ENCODE data around the gene NPC2. TPM values are rescaled to one million over a fixed set of nuclear protein-coding genes. Genes with fewer than 3 reads are reported as not detected.
A peak's percentile ranks its signal among the peaks of the same experiment; 100 is the strongest.

The NPC2 gene
- total RNA-seq, 1 experiment from 2014 or later: 141 TPM

GRCh38 chr14:74517731-74518130, 24.6 kb upstream of the NPC2 start:
- no peaks in the 10 kb centered on the region for H3K36me3 ChIP-seq (ENCODE audit: control insufficient read depth, insufficient read depth, low read length)
- in situ Hi-C loops (cut with HindIII; ENCODE audit: low pct_unique_long_range_greater_than_20kb, low sequenced_read_pairs): no loop called here
- CTCF ChIA-PET: no interaction called here

GRCh38 chr14:74516451-74517160, 23.5 kb upstream of the NPC2 start:
- DNase-seq (ENCODE audit: low read depth, low spot score) (no peak), ATAC-seq (peak; percentile 36; the same call in 1 of the 2 replicates)
- H3K36me3 ChIP-seq (ENCODE audit: control insufficient read depth, insufficient read depth, low read length): no peaks in the 10 kb centered on the region
- no peaks in the 10 kb centered on the region for H3K4me1 ChIP-seq (ENCODE audit: control insufficient read depth, insufficient read depth, low read length)
- TF ChIP-seq TCF7L2 (IDR thresholded peaks at IDR 0.05; ENCODE audit: low read depth, low read length) (no peak), POLR2AphosphoS5 (IDR thresholded peaks at IDR 0.05; ENCODE audit: low read depth, low read length) (no peak), SIN3A (IDR thresholded peaks at IDR 0.05; ENCODE audit: borderline replicate concordance, insufficient read depth, low read depth, low read length) (no peak), REST (IDR thresholded peaks at IDR 0.05; ENCODE audit: insufficient read depth in 1 of 2, low read depth in 2 of 2, low read length in 1 of 2) (no peak), CTCF (IDR thresholded peaks at IDR 0.05) (no peak)
- in situ Hi-C loops (cut with HindIII; ENCODE audit: low pct_unique_long_range_greater_than_20kb, low sequenced_read_pairs): no loop called here
- intact Hi-C loops (cut with micrococcal nuclease; ENCODE audit: unreplicated experiment): no loop called here
- ChIA-PET CTCF (no interaction called here), POLR2A (no interaction called here)
- no peaks in the 10 kb centered on the region for H3K9me3 ChIP-seq (ENCODE audit: control insufficient read depth, insufficient read depth, low read depth, low read length)
- no peak overlapping the region for H3K4me3 ChIP-seq (ENCODE audit: low read depth in 2 of 2, low read length in 2 of 2)
- H3K27me3 ChIP-seq (ENCODE audit: control insufficient read depth, insufficient read depth, low read length): no peaks in the 10 kb centered on the region
- BruUV-seq (replicated peaks): no TSS peak
- no peak overlapping the region for H3K27ac ChIP-seq (ENCODE audit: low read length)

More at GRCh38 chr14:74517731-74518130, 24.6 kb upstream of the NPC2 start:
- no peaks in the 10 kb centered on the region for H3K27me3 ChIP-seq (ENCODE audit: control insufficient read depth, insufficient read depth, low read length)
- no peaks in the 10 kb centered on the region for H3K9me3 ChIP-seq (ENCODE audit: control insufficient read depth, insufficient read depth, low read depth, low read length)
- BruUV-seq (replicated peaks): no TSS peak
- POLR2A ChIA-PET: no interaction called here
- H3K27ac ChIP-seq (ENCODE audit: low read length): no peak overlapping the region
- no peak for DNase-seq (ENCODE audit: low read depth, low spot score)
- no peaks in the 10 kb centered on the region for H3K4me1 ChIP-seq (ENCODE audit: control insufficient read depth, insufficient read depth, low read length)
- H3K4me3 ChIP-seq (ENCODE audit: low read depth in 2 of 2, low read length in 2 of 2): no peak overlapping the region
- ATAC-seq: no peak
- intact Hi-C loops (cut with micrococcal nuclease; ENCODE audit: unreplicated experiment): no loop called here
- TF ChIP-seq SIN3A (IDR thresholded peaks at IDR 0.05; ENCODE audit: borderline replicate concordance, insufficient read depth, low read depth, low read length) (no peak), TCF7L2 (IDR thresholded peaks at IDR 0.05; ENCODE audit: low read depth, low read length) (no peak), REST (IDR thresholded peaks at IDR 0.05; ENCODE audit: insufficient read depth in 1 of 2, low read depth in 2 of 2, low read length in 1 of 2) (no peak), CTCF (IDR thresholded peaks at IDR 0.05) (no peak), POLR2AphosphoS5 (IDR thresholded peaks at IDR 0.05; ENCODE audit: low read depth, low read length) (no peak)
